ENCODE results near the gene GOLGA6A. TPM values are rescaled to one million over a fixed set of nuclear protein-coding genes. Genes with fewer than 3 reads are reported as not detected.

Gene GOLGA6A
- total and polyA plus RNA-seq, 2 experiments from 2014 or later = not detected

DNA sequence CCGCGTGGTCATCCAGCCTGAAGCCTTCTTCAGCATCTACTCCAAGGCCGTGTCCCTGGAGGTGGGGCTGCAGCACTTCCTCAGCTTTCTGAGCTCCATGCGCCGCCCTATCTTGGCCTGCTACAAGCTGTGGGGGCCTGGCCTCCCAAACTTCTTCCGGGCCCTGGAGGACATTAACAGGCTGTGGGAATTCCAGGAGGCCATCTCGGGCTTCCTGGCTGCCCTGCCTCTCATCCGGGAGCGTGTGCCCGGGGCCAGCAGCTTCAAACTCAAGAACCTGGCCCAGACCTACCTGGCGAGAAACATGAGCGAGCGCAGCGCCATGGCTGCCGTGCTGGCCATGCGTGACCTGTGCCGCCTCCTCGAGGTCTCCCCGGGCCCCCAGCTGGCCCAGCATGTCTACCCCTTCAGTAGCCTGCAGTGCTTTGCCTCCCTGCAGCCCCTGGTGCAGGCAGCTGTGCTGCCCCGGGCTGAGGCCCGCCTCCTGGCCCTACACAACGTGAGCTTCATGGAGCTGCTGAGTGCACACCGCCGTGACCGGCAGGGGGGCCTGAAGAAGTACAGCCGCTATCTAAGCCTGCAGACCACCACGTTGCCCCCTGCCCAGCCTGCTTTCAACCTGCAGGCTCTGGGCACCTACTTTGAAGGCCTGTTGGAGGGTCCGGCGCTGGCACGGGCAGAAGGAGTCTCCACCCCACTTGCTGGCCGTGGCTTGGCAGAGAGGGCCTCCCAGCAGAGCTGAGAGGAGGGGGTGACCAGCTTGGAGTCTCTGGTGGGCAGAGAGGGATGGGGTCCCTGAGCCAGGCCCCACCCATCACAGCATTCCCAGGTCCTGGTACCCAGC lies 37.9 kb downstream of the GOLGA6A start:
- no peak overlapping the region for H3K4me3 ChIP-seq
- H3K9me2 ChIP-seq (ENCODE audit: insufficient read depth) = no peaks in the 10 kb centered on the region
- no peak overlapping the region for H3K27ac ChIP-seq
- no peak overlapping the region for H3K9ac ChIP-seq
- H3F3A ChIP-seq (ENCODE audit: insufficient read depth) = peaks cover 17% of the 10 kb centered on the region
- H4K20me1 ChIP-seq (ENCODE audit: insufficient read depth) = no peaks in the 10 kb centered on the region
- in situ Hi-C loops (cut with MboI) = no loop called here
- H2AFZ ChIP-seq = no peak overlapping the region
- H3K4me1 ChIP-seq (ENCODE audit: insufficient read depth) = peaks cover 26% of the 10 kb centered on the region
- no peak overlapping the region for H3K4me2 ChIP-seq (ENCODE audit: unreplicated experiment)
- H3K79me2 ChIP-seq (ENCODE audit: insufficient read depth) = no peaks in the 10 kb centered on the region
- WGBS, 2 experiments (ENCODE audit: low coverage in 1 of 2, low lambda C conversion rate in 2 of 2, missing lambda C conversion rate in 2 of 2) = 86 to 89% methylated on average over 31 of the region's 31 CpGs
- TF ChIP-seq EZH2phosphoT487 (IDR thresholded peaks at IDR 0.05; ENCODE audit: insufficient read depth, low read depth) (no peak), EZH2 (IDR thresholded peaks at IDR 0.05; ENCODE audit: insufficient read depth, poor library complexity, severe bottlenecking) (no peak)
- H3K36me3 ChIP-seq (ENCODE audit: low read depth) = no peaks in the 10 kb centered on the region
- H3K27me3 ChIP-seq (replicated peaks; ENCODE audit: insufficient read depth) = no peaks in the 10 kb centered on the region
- no peak for DNase-seq
- H3K9me3 ChIP-seq (ENCODE audit: low read depth) = no peaks in the 10 kb centered on the region

DNA sequence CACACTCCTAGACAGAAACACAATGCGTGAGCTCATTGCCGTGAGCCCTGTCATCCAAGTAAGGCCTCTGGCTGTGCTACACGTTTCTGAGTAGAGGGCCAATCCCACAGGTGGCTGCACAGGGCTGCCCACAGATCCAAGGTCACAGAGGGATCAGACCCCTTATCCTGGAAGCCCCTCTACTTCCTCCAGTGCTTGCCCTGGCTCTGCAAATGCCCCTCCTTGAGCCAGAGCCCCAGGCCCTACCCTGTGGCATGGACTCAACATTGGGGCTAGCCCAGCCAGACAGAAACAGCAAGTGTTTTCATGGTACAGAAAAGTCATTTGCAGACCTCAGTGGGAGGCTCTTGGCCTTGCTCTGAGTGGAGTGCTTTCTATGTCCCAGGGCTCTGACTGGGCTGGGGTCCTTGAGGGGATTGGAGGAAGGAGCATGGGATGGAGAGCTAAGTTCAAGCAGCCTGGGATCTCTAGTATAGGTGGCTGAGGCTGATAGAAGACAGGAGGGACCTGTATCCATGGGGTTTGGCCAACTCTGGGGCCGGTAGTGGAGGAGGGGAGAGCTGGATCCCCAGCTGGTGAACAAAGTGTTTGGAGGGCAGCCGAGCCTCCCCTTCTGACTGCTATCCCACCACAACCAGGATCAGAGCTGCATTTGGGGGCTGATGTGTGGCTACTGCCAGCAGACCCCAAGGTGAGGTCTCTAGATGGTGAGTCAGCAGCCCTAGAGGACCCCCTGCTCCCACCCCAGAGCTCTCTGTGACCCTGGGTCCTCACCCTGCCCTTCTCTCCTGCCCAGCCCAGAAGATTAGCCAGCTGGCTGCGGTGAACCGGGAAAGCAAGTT lies 38.7 kb downstream of the GOLGA6A start:
- TF ChIP-seq EZH2phosphoT487 (IDR thresholded peaks at IDR 0.05; ENCODE audit: insufficient read depth, low read depth) (no peak), EZH2 (IDR thresholded peaks at IDR 0.05; ENCODE audit: insufficient read depth, poor library complexity, severe bottlenecking) (no peak)
- H3K9me2 ChIP-seq (ENCODE audit: insufficient read depth) = no peaks in the 10 kb centered on the region
- peaks cover 34% of the 10 kb centered on the region for H3K4me1 ChIP-seq (ENCODE audit: insufficient read depth)
- no peak overlapping the region for H3K4me3 ChIP-seq
- DNase-seq = no peak
- no peak overlapping the region for H3K9ac ChIP-seq
- peaks cover 24% of the 10 kb centered on the region for H3F3A ChIP-seq (ENCODE audit: insufficient read depth)
- 82 to 89% methylated on average over 7 of the region's 7 CpGs for WGBS, 2 experiments (ENCODE audit: low coverage in 1 of 2, low lambda C conversion rate in 2 of 2, missing lambda C conversion rate in 2 of 2)
- no peaks in the 10 kb centered on the region for H3K36me3 ChIP-seq (ENCODE audit: low read depth)
- no peaks in the 10 kb centered on the region for H3K79me2 ChIP-seq (ENCODE audit: insufficient read depth)
- H3K4me2 ChIP-seq (ENCODE audit: unreplicated experiment) = no peak overlapping the region
- no peak overlapping the region for H2AFZ ChIP-seq
- no peaks in the 10 kb centered on the region for H3K9me3 ChIP-seq (ENCODE audit: low read depth)
- H4K20me1 ChIP-seq (ENCODE audit: insufficient read depth) = no peaks in the 10 kb centered on the region
- no peaks in the 10 kb centered on the region for H3K27me3 ChIP-seq (replicated peaks; ENCODE audit: insufficient read depth)
- H3K27ac ChIP-seq = no peak overlapping the region
- in situ Hi-C loops (cut with MboI) = no loop called here

DNA sequence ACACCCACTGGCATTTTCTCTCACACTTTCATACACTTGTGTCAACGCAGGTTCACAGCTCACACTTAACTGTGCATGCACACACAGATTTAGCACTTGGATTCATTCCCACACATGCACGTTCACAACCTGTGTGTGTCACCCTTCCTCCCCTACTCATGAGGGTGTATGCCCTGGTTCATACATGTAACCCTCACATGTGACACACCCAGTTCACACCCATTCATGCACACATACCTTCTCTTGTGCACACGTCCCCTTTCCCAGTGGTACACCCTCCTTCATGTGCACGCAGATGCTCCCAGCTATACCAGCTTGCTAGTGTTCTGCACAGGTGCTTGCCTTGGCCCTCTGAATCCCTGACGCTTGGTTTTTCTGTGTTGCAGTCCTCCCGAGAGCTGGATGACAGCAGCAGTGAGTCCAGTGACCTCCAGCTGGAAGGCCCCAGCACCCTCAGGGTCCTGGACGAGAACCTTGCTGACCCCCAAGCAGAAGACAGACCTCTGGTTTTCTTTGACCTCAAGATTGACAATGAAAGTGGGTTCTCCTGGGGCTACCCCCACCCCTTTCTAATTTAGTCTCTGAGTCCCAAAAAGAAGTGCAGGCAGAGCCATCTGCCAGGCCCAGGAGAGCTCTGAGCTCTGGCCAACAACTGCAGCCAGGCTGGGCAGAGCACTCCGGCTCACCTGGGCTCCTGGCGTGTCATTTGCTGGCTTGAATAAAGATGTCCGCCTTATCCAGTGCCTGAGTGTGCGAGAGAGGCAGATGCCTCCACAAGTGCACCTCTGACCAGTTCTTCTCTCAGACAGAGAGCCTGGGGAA lies 39.5 kb downstream of the GOLGA6A start:
- no peaks in the 10 kb centered on the region for H3K79me2 ChIP-seq (ENCODE audit: insufficient read depth)
- peaks cover 36% of the 10 kb centered on the region for H3K4me1 ChIP-seq (ENCODE audit: insufficient read depth)
- H3K9ac ChIP-seq = no peak overlapping the region
- H3K27me3 ChIP-seq (replicated peaks; ENCODE audit: insufficient read depth) = no peaks in the 10 kb centered on the region
- DNase-seq = no peak
- H4K20me1 ChIP-seq (ENCODE audit: insufficient read depth) = no peaks in the 10 kb centered on the region
- H3K4me2 ChIP-seq (ENCODE audit: unreplicated experiment) = no peak overlapping the region
- no peak overlapping the region for H3K27ac ChIP-seq
- no peak overlapping the region for H2AFZ ChIP-seq
- no peak overlapping the region for H3K4me3 ChIP-seq
- no peaks in the 10 kb centered on the region for H3K9me3 ChIP-seq (ENCODE audit: low read depth)
- TF ChIP-seq EZH2phosphoT487 (IDR thresholded peaks at IDR 0.05; ENCODE audit: insufficient read depth, low read depth) (no peak), EZH2 (IDR thresholded peaks at IDR 0.05; ENCODE audit: insufficient read depth, poor library complexity, severe bottlenecking) (no peak)
- in situ Hi-C loops (cut with MboI) = no loop called here
- peaks cover 33% of the 10 kb centered on the region for H3F3A ChIP-seq (ENCODE audit: insufficient read depth)
- no peaks in the 10 kb centered on the region for H3K9me2 ChIP-seq (ENCODE audit: insufficient read depth)
- WGBS, 2 experiments (ENCODE audit: low coverage in 1 of 2, low lambda C conversion rate in 2 of 2, missing lambda C conversion rate in 2 of 2) = 94% methylated on average over 11 of the region's 11 CpGs
- H3K36me3 ChIP-seq (ENCODE audit: low read depth) = no peaks in the 10 kb centered on the region

Data from GM23248 (cell line).